ENCODE results near the gene RPS19BP1. TPM values are rescaled to one million over a fixed set of nuclear protein-coding genes. Genes with fewer than 3 reads are reported as not detected.

RPS19BP1 gene
- total RNA-seq, 1 donor from 2014 or later: 58.7 TPM

DNA sequence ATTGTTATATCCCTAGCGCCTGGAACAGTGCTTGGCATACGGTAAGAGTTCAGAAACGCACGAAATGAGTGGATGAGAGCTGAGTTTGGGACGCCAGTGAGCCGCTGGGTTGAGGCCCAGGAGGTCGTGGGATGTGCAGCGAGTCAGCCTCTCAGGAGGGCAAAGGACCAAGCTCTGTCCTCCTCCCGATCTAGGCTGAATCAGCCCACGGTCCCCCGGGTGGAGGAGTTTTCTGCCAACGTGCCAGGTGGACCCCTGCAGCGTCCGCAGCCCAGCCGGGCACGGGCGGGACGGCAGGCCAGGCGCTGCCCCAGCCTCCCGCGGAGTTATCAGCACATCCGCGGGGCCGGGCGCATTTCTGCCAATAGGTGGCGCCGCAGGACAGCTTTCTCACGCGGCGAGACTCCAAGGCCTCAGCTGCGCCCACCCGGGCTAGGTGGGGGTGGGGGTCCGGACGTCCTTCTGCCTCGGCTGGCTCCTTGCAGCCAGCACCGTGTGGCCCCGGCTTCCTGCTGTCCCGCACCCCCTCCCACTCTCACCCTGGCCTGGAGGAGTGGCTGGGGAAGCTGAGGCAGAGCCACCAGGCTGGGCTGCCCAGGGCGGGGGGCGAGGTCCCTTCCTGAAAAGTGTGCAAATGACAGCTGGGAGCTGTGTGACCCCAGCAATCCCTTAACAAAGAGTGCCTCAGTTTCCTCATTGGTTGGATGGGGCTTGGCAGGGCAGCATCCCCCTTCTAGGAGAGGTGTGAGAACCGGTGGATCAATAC, 2.2 kb upstream of the RPS19BP1 start:
- Histone ChIP-seq H3K36me3 (ENCODE audit: insufficient read depth, low read length) (peaks cover 5% of the 10 kb centered on the region), H3K9me3 (ENCODE audit: insufficient read depth, low read depth, low read length) (no peaks in the 10 kb centered on the region), H4K20me1 (ENCODE audit: insufficient read depth, low read length) (peaks cover 24% of the 10 kb centered on the region), H3K4me1 (ENCODE audit: insufficient read depth, low read length) (peaks cover 22% of the 10 kb centered on the region), H3K9ac (ENCODE audit: low read length) (peak overlapping the region; percentile 58), H3K27ac (ENCODE audit: low read depth, low read length) (no peak overlapping the region), H3K4me2 (ENCODE audit: low read length) (peak overlapping the region; percentile 79), H3K4me3 (ENCODE audit: insufficient read depth, low read depth, low read length) (no peak overlapping the region), H2AFZ (ENCODE audit: low read depth, low read length) (peak overlapping the region; percentile 87), H3K79me2 (ENCODE audit: insufficient read depth, low read length) (peaks cover 27% of the 10 kb centered on the region), H3K27me3 (ENCODE audit: insufficient read depth, low read length) (no peaks in the 10 kb centered on the region)
- TF ChIP-seq, protein P1, sequence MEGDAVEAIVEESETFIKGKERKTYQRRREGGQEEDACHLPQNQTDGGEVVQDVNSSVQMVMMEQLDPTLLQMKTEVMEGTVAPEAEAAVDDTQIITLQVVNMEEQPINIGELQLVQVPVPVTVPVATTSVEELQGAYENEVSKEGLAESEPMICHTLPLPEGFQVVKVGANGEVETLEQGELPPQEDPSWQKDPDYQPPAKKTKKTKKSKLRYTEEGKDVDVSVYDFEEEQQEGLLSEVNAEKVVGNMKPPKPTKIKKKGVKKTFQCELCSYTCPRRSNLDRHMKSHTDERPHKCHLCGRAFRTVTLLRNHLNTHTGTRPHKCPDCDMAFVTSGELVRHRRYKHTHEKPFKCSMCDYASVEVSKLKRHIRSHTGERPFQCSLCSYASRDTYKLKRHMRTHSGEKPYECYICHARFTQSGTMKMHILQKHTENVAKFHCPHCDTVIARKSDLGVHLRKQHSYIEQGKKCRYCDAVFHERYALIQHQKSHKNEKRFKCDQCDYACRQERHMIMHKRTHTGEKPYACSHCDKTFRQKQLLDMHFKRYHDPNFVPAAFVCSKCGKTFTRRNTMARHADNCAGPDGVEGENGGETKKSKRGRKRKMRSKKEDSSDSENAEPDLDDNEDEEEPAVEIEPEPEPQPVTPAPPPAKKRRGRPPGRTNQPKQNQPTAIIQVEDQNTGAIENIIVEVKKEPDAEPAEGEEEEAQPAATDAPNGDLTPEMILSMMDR (IDR thresholded peaks at IDR 0.05; ENCODE audit: insufficient read depth, low read depth, low read length): peak; percentile 60
- TF ChIP-seq EZH2 (IDR thresholded peaks at IDR 0.05; ENCODE audit: insufficient read depth, low read length): no peak
- FAIRE-seq (peak; percentile 13), DNase-seq (ENCODE audit: low read depth) (no peak)
- Mint-ChIP-seq H3K27me3 (ENCODE audit: low read depth, unreplicated experiment) (peaks cover under 1% of the 10 kb centered on the region), H3K4me3 (ENCODE audit: unreplicated experiment) (peak overlapping the region; percentile 20), H3K36me3 (ENCODE audit: low read depth, unreplicated experiment) (peaks cover 4% of the 10 kb centered on the region), H3K9me3 (ENCODE audit: unreplicated experiment) (no peaks in the 10 kb centered on the region), H3K4me1 (ENCODE audit: low read depth, unreplicated experiment) (peaks cover 15% of the 10 kb centered on the region), H3K27ac (ENCODE audit: unreplicated experiment) (no peak overlapping the region)

DNA sequence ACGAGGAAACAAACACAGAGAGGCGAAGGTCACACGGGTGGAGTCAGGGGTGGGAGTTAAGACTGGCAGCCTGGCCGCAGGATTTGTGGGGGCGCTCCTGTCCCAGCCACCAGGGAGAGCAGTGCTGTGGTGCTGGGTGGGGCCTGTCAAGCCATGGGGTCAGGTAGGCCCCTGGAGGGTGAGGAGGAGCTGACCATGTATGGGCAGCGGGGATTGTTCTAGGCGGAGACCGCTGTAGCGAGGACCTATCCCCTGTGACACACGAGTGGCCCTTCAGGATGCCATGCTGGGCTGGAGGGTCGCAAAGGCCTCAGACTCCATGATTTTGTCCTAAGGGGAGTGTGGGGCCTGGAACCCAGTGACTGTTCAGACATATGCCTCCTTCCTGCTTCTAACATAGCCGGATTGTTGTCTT, 1.6 kb upstream of the RPS19BP1 start:
- no peaks in the 10 kb centered on the region for H3K9me3 Mint-ChIP-seq (ENCODE audit: unreplicated experiment)
- peaks cover 6% of the 10 kb centered on the region for H3K36me3 ChIP-seq (ENCODE audit: insufficient read depth, low read length)
- H2AFZ ChIP-seq (ENCODE audit: low read depth, low read length): peak overlapping the region; percentile 87
- DNase-seq (ENCODE audit: low read depth): no peak
- H3K4me3 Mint-ChIP-seq (ENCODE audit: unreplicated experiment): peak overlapping the region; percentile 20
- H3K4me1 Mint-ChIP-seq (ENCODE audit: low read depth, unreplicated experiment): peaks cover 16% of the 10 kb centered on the region
- H3K27ac Mint-ChIP-seq (ENCODE audit: unreplicated experiment): no peak overlapping the region
- no peak overlapping the region for H3K27ac ChIP-seq (ENCODE audit: low read depth, low read length)
- peaks cover 32% of the 10 kb centered on the region for H3K79me2 ChIP-seq (ENCODE audit: insufficient read depth, low read length)
- H3K36me3 Mint-ChIP-seq (ENCODE audit: low read depth, unreplicated experiment): peaks cover 8% of the 10 kb centered on the region
- H3K27me3 ChIP-seq (ENCODE audit: insufficient read depth, low read length): no peaks in the 10 kb centered on the region
- H3K4me2 ChIP-seq (ENCODE audit: low read length): peak overlapping the region; percentile 79
- TF ChIP-seq, protein P1 (IDR thresholded peaks at IDR 0.05; ENCODE audit: insufficient read depth, low read depth, low read length): no peak
- TF ChIP-seq EZH2 (IDR thresholded peaks at IDR 0.05; ENCODE audit: insufficient read depth, low read length): no peak
- H3K9me3 ChIP-seq (ENCODE audit: insufficient read depth, low read depth, low read length): no peaks in the 10 kb centered on the region
- H3K9ac ChIP-seq (ENCODE audit: low read length): no peak overlapping the region
- no peaks in the 10 kb centered on the region for H3K27me3 Mint-ChIP-seq (ENCODE audit: low read depth, unreplicated experiment)
- H4K20me1 ChIP-seq (ENCODE audit: insufficient read depth, low read length): peaks cover 29% of the 10 kb centered on the region
- peaks cover 26% of the 10 kb centered on the region for H3K4me1 ChIP-seq (ENCODE audit: insufficient read depth, low read length)
- FAIRE-seq: no peak
- no peak overlapping the region for H3K4me3 ChIP-seq (ENCODE audit: insufficient read depth, low read depth, low read length)

Measured in astrocyte (in vitro differentiated cells and primary cell).